Immature natural killer cell (primary cell): ENCODE results near the gene BCL10. TPM values are rescaled to one million over a fixed set of nuclear protein-coding genes. Genes with fewer than 3 reads are reported as not detected.

Experiments used
- DNase-seq, 3 donors: peaks; one replicate each; pipeline ENCODE4 v3.0.0; 2022; ENCODE audit warnings: mixed read lengths in 1 of 3
- H3K27ac Mint-ChIP-seq, 6 donors: one replicate each; pipeline ENCODE4 v1.8.0; 2020; ENCODE audit warnings: mixed read lengths in 6 of 6, mild to moderate bottlenecking in 5 of 6, inconsistent platforms in 4 of 6, moderate library complexity in 3 of 6
- H3K27me3 Mint-ChIP-seq, 3 donors: one replicate each; pipeline ENCODE4 v1.8.0; 2020 to 2021; ENCODE audit warnings: low read depth in 3 of 3, mild to moderate bottlenecking in 3 of 3, mixed read lengths in 3 of 3, moderate library complexity in 3 of 3, inconsistent platforms in 1 of 3
- H3K36me3 Mint-ChIP-seq, 3 donors: one replicate each; pipeline ENCODE4 v1.8.0; 2020; ENCODE audit warnings: mixed read lengths in 3 of 3, inconsistent platforms in 2 of 3, mild to moderate bottlenecking in 2 of 3
- H3K4me1 Mint-ChIP-seq, 2 donors: one replicate each; pipeline ENCODE4 v1.8.0; 2020; ENCODE audit warnings: inconsistent platforms in 2 of 2, mild to moderate bottlenecking in 2 of 2, mixed read lengths in 2 of 2, moderate library complexity in 1 of 2
- H3K4me3 Mint-ChIP-seq, 5 donors: one replicate each; pipeline ENCODE4 v1.8.0; 2020; ENCODE audit warnings: mild to moderate bottlenecking in 5 of 5, mixed read lengths in 5 of 5, inconsistent platforms in 3 of 5, moderate library complexity in 3 of 5
- H3K9me3 Mint-ChIP-seq, 6 donors: one replicate each; pipeline ENCODE4 v1.8.0; 2020; ENCODE audit warnings: mild to moderate bottlenecking in 6 of 6, mixed read lengths in 6 of 6, inconsistent platforms in 4 of 6, moderate library complexity in 3 of 6
- polyA plus RNA-seq, 3 donors: library from polyadenylated mRNA; unstranded; fragments of 300-500 nt; fragmentation: Illumina TruSeq; gene quantifications; one replicate each; pipeline ENCODE4 v1.2.3, GENCODE V29; 2021

BCL10 gene
- polyA plus RNA-seq, result 10 to 100 TPM; 23.0 to 26.0 (median 26.0) TPM

DNA sequence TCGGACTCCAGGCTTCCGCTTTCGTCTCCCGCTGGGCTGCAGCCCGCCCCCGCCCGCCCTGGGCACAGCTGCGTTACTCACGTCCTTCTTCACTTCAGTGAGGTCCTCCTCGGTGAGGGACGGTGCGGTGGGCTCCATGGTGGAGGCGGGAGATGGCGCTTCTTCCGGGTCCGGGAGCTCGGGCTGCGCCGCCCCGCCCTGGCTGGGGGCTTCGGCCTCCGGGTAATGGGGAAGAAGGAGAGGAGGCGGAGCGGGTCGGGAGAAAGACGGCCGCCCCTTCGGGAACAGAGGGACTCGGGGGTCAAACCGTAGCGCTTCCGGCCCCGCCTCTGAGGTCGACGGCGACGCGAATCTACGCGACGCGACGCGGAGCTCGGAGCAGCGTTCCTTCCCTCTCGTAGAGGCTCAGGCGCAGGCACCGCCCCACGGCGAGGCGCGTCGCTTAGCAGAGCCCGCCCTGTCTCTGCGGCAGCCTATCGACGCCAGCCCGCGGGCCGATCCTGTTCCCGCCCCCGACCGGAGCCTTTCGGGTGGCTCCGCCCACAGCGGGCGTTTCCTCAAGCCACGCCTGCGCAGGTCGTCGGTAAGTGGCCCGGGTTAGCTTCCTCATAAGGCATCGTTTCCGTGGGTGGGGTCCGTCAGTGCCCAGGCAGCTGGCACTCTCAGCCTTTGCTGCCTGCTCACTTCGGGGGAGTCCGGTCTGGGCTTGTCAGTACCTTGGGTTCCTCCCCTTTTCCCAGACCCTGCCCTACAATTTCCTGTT is at the start of gene BCL10:
Gene BCL10 (minus strand): TSS at position 418 of the 763 bp plus-strand sequence. CDS start 280 bp downstream, at position 138.
- Mint-ChIP-seq H3K27me3 (peaks cover 1 to 5% (median 3%) of the 10 kb centered on the region in 3 donors), H3K36me3 (no peaks in the 10 kb centered on the region), H3K27ac (peak within 1 kb of the TSS; percentile 87 to 97 (median 96)), H3K9me3 (no peaks in the 10 kb centered on the region), H3K4me3 (peak within 1 kb of the TSS; percentile 86 to 91 (median 91)), H3K4me1 (peaks cover 48 to 50% of the 10 kb centered on the region in 2 donors)
- peak; percentile 97 to 98 (median 97) for DNase-seq

DNA sequence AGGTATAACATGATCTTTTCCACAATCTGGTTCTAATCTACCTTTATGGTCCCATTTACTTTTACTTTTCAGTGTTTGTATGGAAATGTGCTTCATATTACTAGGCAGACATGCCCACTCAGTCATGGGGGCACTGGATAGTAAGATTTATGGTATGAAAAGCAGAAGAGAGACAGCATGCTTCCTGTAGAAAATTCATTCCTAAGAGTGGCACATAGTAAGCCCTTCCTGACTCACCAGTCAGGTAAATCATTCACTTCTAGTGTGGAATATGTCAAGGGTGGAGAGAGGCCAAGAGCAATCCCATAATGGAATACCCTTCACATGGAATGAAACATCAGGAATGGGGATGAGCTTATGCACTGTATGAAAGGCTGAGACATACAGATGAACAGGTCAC is 49.5 kb upstream of the BCL10 start:
- no peak for DNase-seq
- Mint-ChIP-seq H3K9me3 (no peaks in the 10 kb centered on the region), H3K27ac (no peak overlapping the region), H3K4me3 (no peak overlapping the region), H3K4me1 (peaks cover 3 to 8% of the 10 kb centered on the region in 2 donors), H3K36me3 (no peaks in the 10 kb centered on the region), H3K27me3 (peaks cover 5 to 12% (median 7%) of the 10 kb centered on the region in 3 donors)

DNA sequence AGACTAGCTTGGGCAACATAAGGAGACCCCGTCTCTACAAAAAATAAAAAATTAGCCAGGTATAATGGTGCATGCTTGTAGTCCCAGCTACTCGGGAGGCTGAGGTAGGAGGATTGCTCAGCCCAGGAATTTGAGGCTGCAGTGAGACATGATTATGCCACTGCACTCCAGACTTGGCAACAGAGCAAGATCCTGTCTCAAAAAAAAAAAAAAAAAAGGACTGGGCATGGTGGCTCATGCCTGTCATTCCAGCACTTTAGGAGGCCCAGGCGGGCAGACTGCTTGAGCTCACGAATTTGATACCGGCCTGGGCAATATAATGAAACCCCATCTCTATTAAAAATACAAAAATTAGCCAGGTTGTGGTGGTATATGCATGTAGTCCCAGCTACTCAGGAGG is 47.3 kb upstream of the BCL10 start:
- H3K4me1 Mint-ChIP-seq, result peaks cover 6 to 13% of the 10 kb centered on the region in 2 donors
- no peak overlapping the region for H3K27ac Mint-ChIP-seq
- DNase-seq, result no peak
- peaks cover 11 to 18% (median 17%) of the 10 kb centered on the region in 3 donors for H3K27me3 Mint-ChIP-seq
- no peaks in the 10 kb centered on the region for H3K36me3 Mint-ChIP-seq
- H3K9me3 Mint-ChIP-seq, result no peaks in the 10 kb centered on the region
- H3K4me3 Mint-ChIP-seq, result no peak overlapping the region

DNA sequence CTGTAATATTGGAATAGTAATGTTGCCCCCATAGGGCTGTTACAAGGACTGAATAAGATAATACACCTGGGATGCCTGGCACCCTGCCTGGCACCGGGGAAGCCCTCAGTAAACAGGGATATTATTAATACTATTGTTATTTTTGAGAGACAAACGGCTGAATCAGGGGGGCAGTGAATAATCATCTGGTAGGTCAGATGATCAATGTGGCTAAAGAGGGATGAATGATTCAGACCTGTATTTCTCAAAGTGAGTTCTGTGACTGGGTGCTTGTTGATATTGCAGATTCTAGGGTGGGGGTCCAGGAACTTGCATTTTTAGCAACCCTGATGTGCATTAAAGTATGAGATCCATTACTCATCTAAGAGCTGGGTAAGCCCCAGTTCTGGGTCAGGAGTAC is 46.2 kb upstream of the BCL10 start:
- H3K27me3 Mint-ChIP-seq, result peaks cover 18 to 25% (median 20%) of the 10 kb centered on the region in 3 donors
- no peaks in the 10 kb centered on the region for H3K36me3 Mint-ChIP-seq
- H3K4me3 Mint-ChIP-seq, result no peak overlapping the region
- H3K9me3 Mint-ChIP-seq, result no peaks in the 10 kb centered on the region
- peaks cover 6 to 13% of the 10 kb centered on the region in 2 donors for H3K4me1 Mint-ChIP-seq
- H3K27ac Mint-ChIP-seq, result no peak overlapping the region
- no peak for DNase-seq

DNA sequence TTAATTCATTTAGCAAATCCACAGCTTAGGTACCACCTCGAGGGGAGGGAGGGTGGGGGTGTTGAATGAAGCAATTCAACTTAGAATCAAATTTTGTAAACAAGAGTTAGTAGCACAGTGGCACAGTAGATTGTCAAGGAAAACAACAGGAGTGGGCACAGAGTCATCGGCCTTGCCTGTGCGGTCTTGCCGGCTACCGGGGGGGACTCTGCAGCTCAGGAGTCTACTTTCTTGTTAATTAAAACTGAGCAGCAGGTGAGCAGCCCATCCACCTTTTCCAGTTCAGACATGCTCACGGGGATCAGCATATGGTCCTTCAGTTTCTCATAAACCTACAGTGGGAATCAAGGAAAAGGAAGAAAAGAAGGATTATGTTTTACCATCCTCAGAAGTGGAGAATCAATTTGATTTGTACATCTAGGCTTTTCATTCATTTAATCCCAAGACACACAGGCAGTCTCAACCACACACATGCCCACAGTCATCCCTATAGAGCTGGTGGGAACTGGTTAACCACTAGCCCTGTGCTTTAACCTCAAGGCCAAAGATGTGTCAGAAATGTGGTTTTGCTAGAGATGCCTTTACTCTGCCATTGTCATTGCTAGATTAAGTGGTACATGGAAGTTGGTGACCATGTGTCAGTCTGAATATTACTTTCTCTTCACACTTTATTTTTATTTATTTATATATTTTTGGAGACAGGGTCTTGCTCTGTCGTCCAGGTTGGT is 45.0 kb upstream of the BCL10 start:
- peaks cover 18 to 28% (median 20%) of the 10 kb centered on the region in 3 donors for H3K27me3 Mint-ChIP-seq

DNA sequence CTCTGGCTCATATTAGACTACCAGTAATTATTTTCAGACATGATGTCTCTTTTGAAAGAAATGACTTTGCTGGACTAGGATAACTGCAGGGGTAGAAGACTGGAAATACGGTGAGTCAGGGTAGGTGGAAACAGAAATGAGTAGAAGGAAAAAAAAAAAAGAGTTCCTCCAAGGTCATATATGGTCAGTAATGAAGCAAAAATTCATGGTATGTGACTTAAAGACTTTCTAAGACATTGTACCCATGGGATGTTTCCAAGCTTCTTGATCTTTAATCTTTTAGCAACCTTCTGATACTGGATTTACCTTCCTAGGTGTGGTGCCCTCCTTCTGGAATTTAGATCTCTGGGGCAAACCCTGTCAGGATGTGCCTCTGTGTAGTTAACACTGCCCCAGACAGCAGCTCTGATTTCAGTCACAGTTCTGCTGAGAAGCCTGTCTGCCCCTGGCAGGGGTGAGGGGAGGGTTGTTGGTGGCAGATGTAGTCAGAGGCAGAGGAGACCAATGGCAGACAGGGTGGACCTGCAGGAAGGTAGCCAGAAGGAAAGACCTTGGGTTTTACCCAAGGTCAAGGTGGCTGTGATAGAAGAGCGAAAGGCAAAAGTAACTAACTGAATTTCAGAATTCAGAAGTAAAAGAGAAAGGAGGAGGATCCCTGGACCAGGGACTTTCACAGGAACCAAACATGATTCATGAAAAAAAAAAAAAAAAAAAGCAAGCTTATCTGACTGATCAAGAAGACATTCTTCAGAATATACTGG is 44.1 kb upstream of the BCL10 start:
- Mint-ChIP-seq H3K36me3 (no peaks in the 10 kb centered on the region), H3K9me3 (no peaks in the 10 kb centered on the region), H3K4me1 (peaks cover 6 to 13% of the 10 kb centered on the region in 2 donors), H3K27me3 (peaks cover 19 to 25% (median 20%) of the 10 kb centered on the region in 3 donors), H3K27ac (no peak overlapping the region), H3K4me3 (no peak overlapping the region)
- DNase-seq, result no peak

More for the DNA sequence above, 45.0 kb upstream of the BCL10 start:
- no peaks in the 10 kb centered on the region for H3K9me3 Mint-ChIP-seq
- H3K4me3 Mint-ChIP-seq, result no peak overlapping the region
- H3K4me1 Mint-ChIP-seq, result peaks cover 6 to 13% of the 10 kb centered on the region in 2 donors
- H3K27ac Mint-ChIP-seq, result no peak overlapping the region
- no peaks in the 10 kb centered on the region for H3K36me3 Mint-ChIP-seq
- DNase-seq, result peak; percentile 14 to 38 (median 29)

DNA sequence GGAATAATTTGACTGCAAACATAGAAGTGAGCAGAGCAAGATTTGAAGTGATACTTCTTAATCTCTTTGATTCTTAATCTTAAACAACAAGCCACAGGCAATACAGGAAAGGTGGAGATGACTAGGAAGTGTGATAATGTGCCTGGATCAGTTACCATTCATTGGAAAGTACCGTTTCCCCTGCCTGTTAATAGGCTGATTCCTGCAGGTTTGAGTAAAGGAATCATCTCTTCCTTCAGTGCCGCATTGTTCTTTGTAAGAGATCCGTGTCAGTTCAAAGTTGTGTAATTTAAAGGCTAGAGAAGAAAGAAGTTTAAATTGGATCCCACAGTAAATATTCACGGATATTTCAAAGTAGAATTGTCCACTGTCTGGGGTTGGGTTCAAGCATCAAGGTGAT is 43.5 kb upstream of the BCL10 start:
- Mint-ChIP-seq H3K27me3 (peaks cover 14 to 28% (median 20%) of the 10 kb centered on the region in 3 donors), H3K4me1 (peaks cover 6 to 13% of the 10 kb centered on the region in 2 donors), H3K36me3 (no peaks in the 10 kb centered on the region), H3K9me3 (no peaks in the 10 kb centered on the region), H3K27ac (no peak overlapping the region), H3K4me3 (no peak overlapping the region)
- DNase-seq, result no peak

DNA sequence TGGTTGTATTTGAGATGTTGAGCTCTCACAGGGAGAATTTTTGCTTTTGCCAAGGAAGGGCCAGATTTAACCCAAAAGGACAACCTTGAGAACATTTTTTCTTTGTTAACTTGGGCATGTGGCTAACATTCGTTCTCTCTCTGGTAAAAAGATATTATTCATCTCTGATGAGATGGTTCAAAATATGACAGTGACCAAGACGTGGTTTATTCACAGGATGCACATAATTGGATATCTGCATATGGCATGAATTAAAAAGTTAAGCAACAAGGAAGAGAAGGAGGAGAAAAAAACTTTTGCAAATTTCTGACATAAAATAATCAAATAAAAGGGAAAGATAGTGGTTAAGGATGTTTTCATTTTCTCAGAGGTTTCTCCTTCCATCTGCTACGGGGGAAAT is 43.1 kb upstream of the BCL10 start:
- Mint-ChIP-seq H3K4me1 (peaks cover 6 to 13% of the 10 kb centered on the region in 2 donors), H3K4me3 (no peak overlapping the region), H3K36me3 (no peaks in the 10 kb centered on the region), H3K27ac (no peak overlapping the region), H3K9me3 (no peaks in the 10 kb centered on the region), H3K27me3 (peaks cover 13 to 28% (median 20%) of the 10 kb centered on the region in 3 donors)
- no peak for DNase-seq

DNA sequence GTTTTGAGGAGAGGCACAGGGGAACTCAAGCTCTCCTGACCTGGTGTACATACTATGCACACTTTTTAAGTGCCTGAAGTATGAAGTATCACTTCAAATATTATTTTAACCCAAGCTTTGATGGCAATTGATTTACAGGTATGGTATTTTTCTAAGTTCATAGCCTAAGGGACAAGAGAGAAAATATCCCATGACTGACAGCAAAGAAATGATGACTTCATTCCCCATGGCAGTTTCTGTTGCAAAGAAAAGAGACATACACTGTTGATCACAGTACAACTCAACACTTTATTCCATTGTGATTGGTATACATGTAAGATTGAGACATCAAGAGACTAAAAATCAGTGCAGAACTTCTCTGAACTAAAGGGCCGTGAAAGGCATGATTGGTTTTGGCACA is 41.8 kb upstream of the BCL10 start:
- H3K27me3 Mint-ChIP-seq, result peaks cover 13 to 32% (median 20%) of the 10 kb centered on the region in 3 donors

DNA sequence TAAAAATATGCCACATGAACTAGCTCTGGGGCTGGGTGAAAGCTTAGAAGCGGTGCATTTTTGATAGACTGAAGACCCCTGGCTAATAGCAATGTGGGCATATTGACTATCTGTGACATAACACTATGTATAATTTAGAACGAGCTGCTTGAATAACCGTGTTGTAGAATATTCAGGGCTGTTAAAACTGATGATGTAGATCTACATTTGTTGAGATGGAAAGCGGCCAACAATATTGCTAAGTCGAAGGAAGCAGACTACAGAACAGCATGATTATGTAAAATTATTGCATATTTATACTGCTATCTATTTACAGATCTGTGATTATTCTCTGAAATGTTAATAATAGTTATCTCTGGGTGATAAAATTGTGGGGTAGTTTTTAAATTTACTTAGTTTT is 41.1 kb upstream of the BCL10 start:
- DNase-seq, result no peak
- Mint-ChIP-seq H3K4me3 (no peak overlapping the region), H3K27ac (no peak overlapping the region), H3K36me3 (no peaks in the 10 kb centered on the region), H3K4me1 (peaks cover 6 to 13% of the 10 kb centered on the region in 2 donors), H3K27me3 (peaks cover 13 to 35% (median 20%) of the 10 kb centered on the region in 3 donors), H3K9me3 (no peaks in the 10 kb centered on the region)

More for the DNA sequence above, 41.8 kb upstream of the BCL10 start:
- no peaks in the 10 kb centered on the region for H3K36me3 Mint-ChIP-seq
- H3K4me1 Mint-ChIP-seq, result peaks cover 6 to 13% of the 10 kb centered on the region in 2 donors
- no peak for DNase-seq
- H3K4me3 Mint-ChIP-seq, result no peak overlapping the region
- H3K27ac Mint-ChIP-seq, result no peak overlapping the region
- no peaks in the 10 kb centered on the region for H3K9me3 Mint-ChIP-seq

DNA sequence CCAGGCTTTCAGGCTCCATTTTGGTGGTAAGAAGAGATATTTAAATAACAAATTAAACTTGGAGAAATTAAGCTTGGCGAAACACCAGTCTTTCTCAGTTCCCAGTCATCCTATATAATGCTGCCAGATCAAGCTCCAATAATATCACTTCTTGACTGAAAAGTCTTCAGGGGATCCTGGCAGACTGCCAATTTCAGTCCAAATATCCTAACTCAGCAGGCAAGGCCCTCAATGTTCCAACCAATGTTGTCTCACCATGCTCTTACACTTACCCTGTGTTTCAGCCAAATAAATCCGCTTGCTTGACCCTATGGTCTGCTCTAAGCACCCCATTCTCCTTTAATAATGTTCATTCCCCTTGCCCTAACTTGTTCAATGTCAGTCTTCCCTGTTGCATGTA is 39.9 kb upstream of the BCL10 start:
- H3K4me3 Mint-ChIP-seq, result no peak overlapping the region
- H3K4me1 Mint-ChIP-seq, result peaks cover 5 to 9% of the 10 kb centered on the region in 2 donors
- no peaks in the 10 kb centered on the region for H3K36me3 Mint-ChIP-seq
- peaks cover 13 to 33% (median 17%) of the 10 kb centered on the region in 3 donors for H3K27me3 Mint-ChIP-seq
- no peak overlapping the region for H3K27ac Mint-ChIP-seq
- H3K9me3 Mint-ChIP-seq, result no peaks in the 10 kb centered on the region
- no peak for DNase-seq

DNA sequence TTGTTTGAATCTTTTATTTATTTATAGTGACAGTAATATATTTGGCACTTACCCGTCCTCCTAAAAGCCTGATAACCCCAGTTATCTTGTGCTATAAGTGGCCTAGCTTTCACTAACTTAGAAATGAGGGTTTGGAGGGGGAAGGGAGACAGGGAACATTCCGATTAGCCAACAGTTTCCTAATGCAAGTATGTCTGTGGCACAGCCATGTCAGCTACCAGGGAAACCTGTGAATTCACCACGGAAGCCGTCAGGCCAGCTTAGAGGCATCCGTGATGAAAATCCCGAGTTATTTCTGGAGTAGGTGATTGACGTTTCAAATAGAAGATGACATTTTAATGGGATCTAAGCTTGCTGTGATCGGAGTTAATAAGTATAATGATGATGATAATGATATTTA is 39.4 kb upstream of the BCL10 start:
- DNase-seq, result no peak
- Mint-ChIP-seq H3K27ac (no peak overlapping the region), H3K4me3 (no peak overlapping the region), H3K4me1 (peaks cover 2 to 3% of the 10 kb centered on the region in 2 donors), H3K36me3 (no peaks in the 10 kb centered on the region), H3K27me3 (peaks cover 13 to 33% (median 16%) of the 10 kb centered on the region in 3 donors), H3K9me3 (no peaks in the 10 kb centered on the region)

DNA sequence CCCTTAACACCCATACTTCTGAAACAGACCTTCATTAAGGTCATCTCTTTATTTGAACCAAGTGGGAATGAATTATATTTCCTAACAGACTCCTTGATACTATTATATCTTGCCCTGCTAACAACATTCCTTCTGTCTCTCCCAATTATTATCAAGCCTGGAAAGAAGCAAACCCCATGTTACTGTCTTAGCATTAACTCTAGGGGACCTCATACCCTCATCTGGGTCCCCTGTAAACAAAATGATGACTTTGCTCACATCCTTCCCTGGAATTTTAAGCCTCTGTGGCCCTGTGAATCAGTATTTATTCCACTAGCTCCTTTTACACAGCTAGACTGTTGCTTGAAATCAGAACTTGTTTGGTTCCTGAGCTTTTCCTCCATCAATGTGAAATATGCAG is 38.3 kb upstream of the BCL10 start:
- H3K27ac Mint-ChIP-seq, result no peak overlapping the region
- DNase-seq, result no peak
- H3K4me1 Mint-ChIP-seq, result no peaks in the 10 kb centered on the region
- no peaks in the 10 kb centered on the region for H3K9me3 Mint-ChIP-seq
- no peak overlapping the region for H3K4me3 Mint-ChIP-seq
- H3K36me3 Mint-ChIP-seq, result no peaks in the 10 kb centered on the region
- peaks cover 10 to 37% (median 12%) of the 10 kb centered on the region in 3 donors for H3K27me3 Mint-ChIP-seq
